AG04450 (cell line): Measurements from ENCODE around the gene SYK. TPM values are rescaled to one million over a fixed set of nuclear protein-coding genes. Genes with fewer than 3 reads are reported as not detected.

Experiments used
- CTCF ChIA-PET: fragments of 300-600, 350-600 bp; formaldehyde crosslinking; extraction: SDS; loops from one replicate; lab custom pipeline; 2022; ENCODE audit warnings: antibody characterized with exemption, inconsistent platforms; lab: Charles Lee
- POLR2A ChIA-PET: fragments of 350-600 bp; formaldehyde crosslinking; extraction: SDS; loops from one replicate; lab custom pipeline; 2021; ENCODE audit warnings: antibody characterized with exemption, inconsistent platforms; lab: Yijun Ruan, JAX
- DNase-seq: peaks from one replicate; pipeline ENCODE4 v3.0.0-alpha.2; 2011; ENCODE audit warnings: low read depth, low spot score
- H3K27ac ChIP-seq: one replicate; pipeline ENCODE4 v1.5.1; 2012; ENCODE audit warnings: low read depth, low read length, control low read depth
- H3K27me3 ChIP-seq: one replicate; pipeline ENCODE4 v1.6.0; 2012; ENCODE audit warnings: low read length; ENCODE audit not compliant: control insufficient read depth, insufficient read depth
- H3K4me3 ChIP-seq: 2 replicates; pipeline ENCODE4 v1.5.1; 2011; ENCODE audit warnings: mild to moderate bottlenecking, low read depth, low read length, control low read depth
- H3K9me3 ChIP-seq: 2 replicates; pipeline ENCODE4 v1.5.1; 2012; ENCODE audit warnings: low read length; ENCODE audit not compliant: control insufficient read depth, insufficient read depth
- CTCF ChIP-seq: IDR thresholded peaks from 2 replicates; pipeline ENCODE4 v1.5.1; 2011; ENCODE audit warnings: low read depth, low read length, control low read depth, inconsistent platforms
- polyA plus RNA-seq: library from polyadenylated mRNA; depleted of rRNA; stranded (reverse); fragments of >200 nt; gene quantifications from 2 replicates; pipeline ENCODE4 v1.2.3, GENCODE V29; 2011

SYK gene
- polyA plus RNA-seq, 1 experiment = not detected

- peaks cover 7% of the 10 kb centered on the region; the same call in 1 of the 2 replicates for H3K9me3 ChIP-seq
- no peak for TF ChIP-seq CTCF
- no peak overlapping the region for H3K4me3 ChIP-seq
- DNase-seq = no peak
- H3K27me3 ChIP-seq = peaks cover 4% of the 10 kb centered on the region
- ChIA-PET POLR2A (no interaction called here), CTCF (no interaction called here)
- H3K27ac ChIP-seq = no peak overlapping the region
Measured at GRCh38 chr9:90940280-90940679, 138.7 kb downstream of the SYK start.

DNA sequence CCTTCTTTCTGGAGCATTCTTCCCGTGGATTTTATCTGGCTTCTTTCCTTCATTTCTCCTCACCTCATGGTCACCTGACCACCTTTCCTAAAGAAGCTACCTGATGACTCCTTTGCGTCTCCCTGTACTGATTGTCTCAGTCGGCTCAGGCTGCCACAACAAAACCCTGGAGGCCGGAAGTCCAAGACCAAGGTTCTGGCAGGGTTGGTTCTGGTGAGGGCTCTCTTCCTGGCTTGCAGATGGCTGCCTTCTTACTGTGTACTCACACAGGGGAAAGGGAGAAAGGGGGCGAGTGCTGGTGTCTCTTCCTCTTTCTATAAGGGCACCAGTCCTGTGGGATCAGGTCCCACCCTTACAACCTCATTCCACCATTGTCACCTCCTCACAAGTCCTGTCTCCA lies 140.0 kb downstream of the SYK start:
- Histone ChIP-seq H3K27ac (no peak overlapping the region), H3K4me3 (no peak overlapping the region), H3K27me3 (peaks cover 7% of the 10 kb centered on the region), H3K9me3 (peaks cover 7% of the 10 kb centered on the region; the same call in 1 of the 2 replicates)
- POLR2A ChIA-PET = no interaction called here
- no peak for TF ChIP-seq CTCF
- DNase-seq = no peak
- CTCF ChIA-PET = no interaction called here

- TF ChIP-seq CTCF = no peak
- H3K9me3 ChIP-seq = peaks cover 7% of the 10 kb centered on the region; the same call in 1 of the 2 replicates
- CTCF ChIA-PET = interaction anchor here (0.8 kb wide), 1 partner anchor 27 kb away, joined by 3 read pairs; no protein-coding TSS in a partner anchor
- no peak overlapping the region for H3K4me3 ChIP-seq
- POLR2A ChIA-PET = interaction anchor here (0.6 kb wide), 1 partner anchor 793 kb away, joined by 7 read pairs; no protein-coding TSS in a partner anchor
- peaks cover 7% of the 10 kb centered on the region for H3K27me3 ChIP-seq
- no peak for DNase-seq
- no peak overlapping the region for H3K27ac ChIP-seq
Measured at GRCh38 chr9:90942555-90942954, 140.9 kb downstream of the SYK start.

DNA sequence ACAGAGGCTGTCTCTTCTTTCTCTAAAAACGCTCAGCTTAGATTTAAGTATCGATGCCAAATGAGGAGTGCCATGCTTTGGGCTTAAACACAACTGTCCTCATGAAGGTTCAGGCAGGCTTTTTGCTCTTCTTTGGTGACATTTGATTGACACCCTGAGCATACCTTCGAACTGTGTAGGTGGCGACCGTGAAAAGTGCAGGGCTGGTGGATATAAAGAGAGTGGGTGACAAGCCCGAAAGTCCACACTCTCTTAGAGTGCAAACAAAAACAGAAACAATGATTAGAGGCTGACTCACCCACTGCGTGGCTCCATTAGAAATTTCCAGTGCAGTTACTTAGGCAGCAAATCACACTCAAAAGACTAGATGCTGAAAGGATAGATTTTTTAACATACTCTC lies 141.7 kb downstream of the SYK start:
- H3K9me3 ChIP-seq = peaks cover 7% of the 10 kb centered on the region; the same call in 1 of the 2 replicates
- DNase-seq = no peak
- peaks cover 7% of the 10 kb centered on the region for H3K27me3 ChIP-seq
- ChIA-PET POLR2A (no interaction called here), CTCF (interaction anchor here (0.8 kb wide), 1 partner anchor 28 kb away, joined by 3 read pairs; no protein-coding TSS in a partner anchor)
- H3K4me3 ChIP-seq = no peak overlapping the region
- no peak overlapping the region for H3K27ac ChIP-seq
- TF ChIP-seq CTCF = no peak

DNA sequence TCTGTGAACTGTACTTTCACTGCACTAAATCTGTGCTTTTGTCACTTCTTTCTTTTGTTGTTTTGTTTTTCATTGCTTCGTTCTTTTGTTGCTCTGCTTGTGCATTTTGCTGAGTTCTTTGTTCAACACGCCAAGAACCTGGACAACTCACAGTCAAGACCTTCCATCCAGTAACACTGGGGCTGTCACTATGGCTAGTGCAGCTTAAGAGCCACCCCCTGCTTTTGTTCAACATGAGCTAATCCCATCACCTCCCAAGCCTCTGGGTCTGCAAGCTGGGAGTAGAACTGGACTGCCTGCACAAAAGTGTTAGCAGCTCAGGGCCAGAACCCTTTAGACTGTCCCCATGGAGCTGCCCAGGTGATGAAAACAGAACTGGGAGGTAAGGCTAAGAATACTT lies 143.7 kb downstream of the SYK start:
- peaks cover 7% of the 10 kb centered on the region; the same call in 1 of the 2 replicates for H3K9me3 ChIP-seq
- no peak overlapping the region for H3K27ac ChIP-seq
- ChIA-PET POLR2A (no interaction called here), CTCF (interaction anchor here (1.7 kb wide), 1 partner anchor 30 kb away, joined by 5 read pairs; no protein-coding TSS in a partner anchor)
- no peak for DNase-seq
- H3K4me3 ChIP-seq = no peak overlapping the region
- peaks cover 7% of the 10 kb centered on the region for H3K27me3 ChIP-seq
- no peak for TF ChIP-seq CTCF
